HK-2 (cell line): ENCODE measurements around the gene ODC1.
"Not testable (repeated sequence)": the region's sequence is repeated elsewhere in the genome, so short reads cannot be mapped to it uniquely, and the experiment has no call there.

Experiments
- DNase-seq: peaks from one replicate; pipeline ENCODE4 v3.0.0-alpha.2; 2018; ENCODE audit not compliant: unreplicated experiment

The ODC1 gene

GRCh38 chr2:10452956-10453904 lies 5.1 kb upstream of the ODC1 start:
- DNase-seq, result no peak

GRCh38 chr2:10452312-10452711 lies 4.2 kb upstream of the ODC1 start:
- peak; percentile 74 for DNase-seq

- no peak for DNase-seq
Measured at GRCh38 chr2:10451819-10452218, 3.7 kb upstream of the ODC1 start.

GRCh38 chr2:10449838-10450691 lies 1.9 kb upstream of the ODC1 start:
- DNase-seq, result no peak

- no peak for DNase-seq
Measured at GRCh38 chr2:10449486-10449831, 1.3 kb upstream of the ODC1 start.

GRCh38 chr2:10448576-10449485 lies 704 bp upstream of the ODC1 start:
- DNase-seq, result peak; percentile 96

- no peak for DNase-seq
Measured at GRCh38 chr2:10447300-10447894, 730 bp downstream of the ODC1 start.

- DNase-seq, result no peak
Measured at GRCh38 chr2:10446631-10447030, 1.5 kb downstream of the ODC1 start.

- no peak for DNase-seq
Measured at GRCh38 chr2:10444463-10444862, 3.7 kb downstream of the ODC1 start.

- DNase-seq, result not testable (repeated sequence)
Measured at GRCh38 chr2:10442469-10443126, 5.5 kb downstream of the ODC1 start.

- DNase-seq, result no peak
Measured at GRCh38 chr2:10441948-10442347, 6.2 kb downstream of the ODC1 start.

GRCh38 chr2:10440736-10441135 lies 7.4 kb downstream of the ODC1 start:
- DNase-seq, result no peak

GRCh38 chr2:10439971-10440370 lies 8.2 kb downstream of the ODC1 start:
- no peak for DNase-seq

GRCh38 chr2:10439185-10439879 lies 8.8 kb downstream of the ODC1 start:
- DNase-seq, result no peak

- DNase-seq, result no peak
Measured at GRCh38 chr2:10438688-10439087, 9.4 kb downstream of the ODC1 start.

GRCh38 chr2:10437806-10438205 lies 10.3 kb downstream of the ODC1 start:
- DNase-seq, result no peak

- DNase-seq, result no peak
Measured at GRCh38 chr2:10436583-10437110, 11.5 kb downstream of the ODC1 start.

- no peak for DNase-seq
Measured at GRCh38 chr2:10435820-10436204, 12.3 kb downstream of the ODC1 start.

- DNase-seq, result peak; percentile 86
Measured at GRCh38 chr2:10434886-10435819, 13.0 kb downstream of the ODC1 start.
